Suprapubic skin (tissue), 4 donors: ENCODE measurements around the gene SLC16A3. TPM values are rescaled to one million over a fixed set of nuclear protein-coding genes. Genes with fewer than 3 reads are reported as not detected.
A peak's percentile ranks its signal among the peaks of the same experiment; 100 is the strongest.

ENCODE experiments used
- DNase-seq, 2 donors: peaks; one replicate each; pipeline ENCODE4 v3.0.0-alpha.2; 2019; ENCODE audit warnings: low spot score in 2 of 2
- H3K27ac ChIP-seq: fragments of 200-600 bp; sonication (generic); one replicate; pipeline ENCODE4 v1.5.1; 2019
- H3K27me3 ChIP-seq: fragments of 200-600 bp; sonication (generic); one replicate; pipeline ENCODE4 v1.5.1; 2019
- H3K36me3 ChIP-seq: fragments of 200-600 bp; sonication (generic); one replicate; pipeline ENCODE4 v1.5.1; 2019
- H3K4me1 ChIP-seq: fragments of 200-600 bp; sonication (generic); one replicate; pipeline ENCODE4 v1.5.1; 2019
- H3K4me3 ChIP-seq: fragments of 200-600 bp; sonication (generic); one replicate; pipeline ENCODE4 v1.5.1; 2019; ENCODE audit warnings: mild to moderate bottlenecking
- H3K9me3 ChIP-seq: fragments of 200-600 bp; sonication (generic); one replicate; pipeline ENCODE4 v1.5.1; 2019
- CTCF ChIP-seq, 2 donors: fragments of 200-600 bp in 1 of 2; fragments of 450-650 bp in 1 of 2; sonication (generic) in 1 of 2; IDR thresholded peaks; one replicate each; pipeline ENCODE4 v1.5.1; 2016 to 2019; ENCODE audit warnings: antibody characterized with exemption in 2 of 2, mild to moderate bottlenecking in 1 of 2, moderate library complexity in 1 of 2
- EP300 ChIP-seq: sonication (generic); formaldehyde crosslinking; IDR thresholded peaks from one replicate; pipeline ENCODE4 v1.6.1; 2017; ENCODE audit warnings: antibody characterized with exemption
- POLR2A ChIP-seq, 2 donors: fragments of 450-650 bp; IDR thresholded peaks; one replicate each; pipeline ENCODE4 v1.6.1; 2017; ENCODE audit warnings: antibody characterized with exemption in 2 of 2, mild to moderate bottlenecking in 2 of 2, moderate library complexity in 2 of 2
- POLR2AphosphoS5 ChIP-seq, 3 donors: sonication (generic); formaldehyde crosslinking; IDR thresholded peaks; one replicate each; pipeline ENCODE4 v1.6.1; 2017; ENCODE audit warnings: antibody characterized with exemption in 3 of 3
- WGBS: methylation state at CpG from one replicate; pipeline ENCODE4 v1.1.5; 2018; 5-methylcytosine and 5-hydroxymethylcytosine counted together
- total RNA-seq, 4 donors: library from RNA; depleted of rRNA; stranded (reverse); fragments of >200 nt; gene quantifications; one replicate each; pipeline ENCODE4 v1.1.0, GENCODE V29; 2016

SLC16A3 gene
- total RNA-seq, 4 donors from 2014 or later, result 3.6 to 7.6 (median 4.5) TPM

GRCh38 chr17:82228278-82228841, 482 bp upstream of the SLC16A3 start:
- DNase-seq, result no peak
- Histone ChIP-seq H3K36me3 (no peaks in the 10 kb centered on the region), H3K4me1 (peaks cover 47% of the 10 kb centered on the region), H3K27ac (peak overlapping the region; percentile 80), H3K27me3 (peaks cover 26% of the 10 kb centered on the region), H3K9me3 (no peaks in the 10 kb centered on the region), H3K4me3 (peak overlapping the region; percentile 61)
- no peak for TF ChIP-seq EP300
- no peak for TF ChIP-seq POLR2AphosphoS5 (IDR thresholded peaks at IDR 0.05)
- no peak for TF ChIP-seq POLR2A (IDR thresholded peaks at IDR 0.05)
- TF ChIP-seq CTCF (IDR thresholded peaks at IDR 0.05), result no peak
- WGBS, result 40% methylated on average over 32 of the region's 63 CpGs

- Histone ChIP-seq H3K36me3 (no peaks in the 10 kb centered on the region), H3K4me3 (peak overlapping the region; percentile 61), H3K4me1 (peaks cover 53% of the 10 kb centered on the region), H3K27ac (peak overlapping the region; percentile 80), H3K27me3 (peaks cover 26% of the 10 kb centered on the region), H3K9me3 (no peaks in the 10 kb centered on the region)
- 60% methylated on average over 14 of the region's 28 CpGs for WGBS
- DNase-seq, result peak in 1 of 2 donors; percentile 70
- TF ChIP-seq POLR2A (IDR thresholded peaks at IDR 0.05), result no peak
- no peak for TF ChIP-seq POLR2AphosphoS5 (IDR thresholded peaks at IDR 0.05)
- no peak for TF ChIP-seq EP300
- TF ChIP-seq CTCF (IDR thresholded peaks at IDR 0.05), result no peak
Measured at GRCh38 chr17:82229698-82230608, 1.1 kb downstream of the SLC16A3 start.

- H3K27ac ChIP-seq, result peak overlapping the region; percentile 78
- DNase-seq, result peak; percentile 88 to 93
Measured at GRCh38 chr17:82230609-82231311, 1.9 kb downstream of the SLC16A3 start.

GRCh38 chr17:82231312-82231561, 2.4 kb downstream of the SLC16A3 start:
- DNase-seq, result no peak
- Histone ChIP-seq H3K4me3 (peak overlapping the region; percentile 61), H3K9me3 (no peaks in the 10 kb centered on the region), H3K27ac (peak overlapping the region; percentile 78), H3K27me3 (peaks cover 26% of the 10 kb centered on the region), H3K36me3 (no peaks in the 10 kb centered on the region), H3K4me1 (peaks cover 64% of the 10 kb centered on the region)
- WGBS, result no CpG with 5 or more reads among the region's 18 CpGs
- TF ChIP-seq POLR2AphosphoS5 (IDR thresholded peaks at IDR 0.05), result no peak
- no peak for TF ChIP-seq POLR2A (IDR thresholded peaks at IDR 0.05)
- TF ChIP-seq CTCF (IDR thresholded peaks at IDR 0.05), result no peak
- TF ChIP-seq EP300, result no peak

More at GRCh38 chr17:82230609-82231311, 1.9 kb downstream of the SLC16A3 start:
- whole genome bisulfite sequencing, result 0% methylated on average over 1 of the region's 76 CpGs
- peaks cover 26% of the 10 kb centered on the region for H3K27me3 ChIP-seq
- H3K4me1 ChIP-seq, result peaks cover 59% of the 10 kb centered on the region
- H3K36me3 ChIP-seq, result no peaks in the 10 kb centered on the region
- peak overlapping the region; percentile 61 for H3K4me3 ChIP-seq
- peak; percentile 40 to 60 for TF ChIP-seq CTCF (IDR thresholded peaks at IDR 0.05)
- TF ChIP-seq POLR2A (IDR thresholded peaks at IDR 0.05), result peak in 1 of 2 donors; percentile 7
- TF ChIP-seq POLR2AphosphoS5 (IDR thresholded peaks at IDR 0.05), result no peak
- TF ChIP-seq EP300, result no peak
- H3K9me3 ChIP-seq, result no peaks in the 10 kb centered on the region
